HepG2 (cell line): ENCODE results near the gene LAPTM4A. TPM values are rescaled to one million over a fixed set of nuclear protein-coding genes. Genes with fewer than 3 reads are reported as not detected.

Source experiments
- ATRX ChIP-seq: sonication (generic); formaldehyde crosslinking; IDR thresholded peaks from 2 replicates; pipeline ENCODE4 v1.4.0; 2020; ENCODE audit warnings: missing genetic modification reagents, borderline replicate concordance
- HDAC1 ChIP-seq: sonication (generic); formaldehyde crosslinking; IDR thresholded peaks from 2 replicates; pipeline ENCODE4 v1.5.1; 2020; ENCODE audit warnings: mild to moderate bottlenecking, missing genetic modification reagents
- KDM6A ChIP-seq: IDR thresholded peaks from 2 replicates; pipeline ENCODE4 v1.6.1; 2016; ENCODE audit warnings: low read depth
- MAF1 ChIP-seq: sonication (generic); formaldehyde crosslinking; IDR thresholded peaks from 2 replicates; pipeline ENCODE4 v1.5.0; 2020; ENCODE audit warnings: missing genetic modification reagents, borderline replicate concordance
- MYC ChIP-seq: sonication (generic); formaldehyde crosslinking; IDR thresholded peaks from 2 replicates; pipeline ENCODE4 v1.9.0; 2021; ENCODE audit warnings: missing genetic modification reagents, borderline replicate concordance
- MYNN ChIP-seq: sonication (generic); formaldehyde crosslinking; IDR thresholded peaks from 2 replicates; pipeline ENCODE4 v1.4.0; 2020; ENCODE audit warnings: mild to moderate bottlenecking, low read depth, missing genetic modification reagents
- RFX1 ChIP-seq: fragments of 450-650 bp; IDR thresholded peaks from 2 replicates; pipeline ENCODE4 v1.6.1; 2017
- SIN3B ChIP-seq: fragments of 150-350 bp; IDR thresholded peaks from 2 replicates; pipeline ENCODE4 v1.6.1; 2014; ENCODE audit warnings: low read length
- SMAD9 ChIP-seq: sonication (generic); formaldehyde crosslinking; IDR thresholded peaks from 2 replicates; pipeline ENCODE4 v1.5.1; 2020; ENCODE audit warnings: mild to moderate bottlenecking, missing genetic modification reagents
- TBX2 ChIP-seq: sonication (generic); formaldehyde crosslinking; IDR thresholded peaks from 2 replicates; pipeline ENCODE4 v1.5.0; 2020; ENCODE audit warnings: missing genetic modification reagents, mild to moderate bottlenecking, borderline replicate concordance
- TMF1 ChIP-seq: sonication (generic); formaldehyde crosslinking; IDR thresholded peaks from 2 replicates; pipeline ENCODE4 v1.8.1; 2022; ENCODE audit warnings: low read depth, missing genetic modification reagents
- U2AF2 ChIP-seq: fragments of 200-400 bp; formaldehyde crosslinking; IDR thresholded peaks from 2 replicates; pipeline ENCODE4 v1.6.1; 2017; ENCODE audit warnings: low read depth, mild to moderate bottlenecking, low read length
- ZBTB38 ChIP-seq: sonication (generic); formaldehyde crosslinking; IDR thresholded peaks from 2 replicates; pipeline ENCODE4 v1.5.1; 2020; ENCODE audit warnings: mild to moderate bottlenecking, missing genetic modification reagents
- ZFY ChIP-seq: sonication (generic); formaldehyde crosslinking; IDR thresholded peaks from 2 replicates; pipeline ENCODE4 v1.4.0; 2020; ENCODE audit warnings: missing genetic modification reagents
- ZNF333 ChIP-seq: sonication (generic); formaldehyde crosslinking; IDR thresholded peaks from 2 replicates; pipeline ENCODE4 v1.4.0; 2020; ENCODE audit warnings: mild to moderate bottlenecking, missing genetic modification reagents, borderline replicate concordance
- ZNF572 ChIP-seq: sonication (generic); formaldehyde crosslinking; IDR thresholded peaks from 2 replicates; pipeline ENCODE4 v1.5.1; 2020; ENCODE audit warnings: mild to moderate bottlenecking, missing genetic modification reagents
- ZNF674 ChIP-seq: sonication (generic); formaldehyde crosslinking; IDR thresholded peaks from 2 replicates; pipeline ENCODE4 v1.5.0; 2020; ENCODE audit warnings: low read depth, mild to moderate bottlenecking, missing genetic modification reagents
- ZNF737 ChIP-seq: sonication (generic); formaldehyde crosslinking; IDR thresholded peaks from 2 replicates; pipeline ENCODE4 v1.5.0; 2020; ENCODE audit warnings: missing genetic modification reagents, mild to moderate bottlenecking, borderline replicate concordance
- ZNF766 ChIP-seq: sonication (generic); formaldehyde crosslinking; IDR thresholded peaks from 2 replicates; pipeline ENCODE4 v1.5.0; 2020; ENCODE audit warnings: missing genetic modification reagents, borderline replicate concordance
- ZNF768 ChIP-seq: sonication (generic); formaldehyde crosslinking; IDR thresholded peaks from 2 replicates; pipeline ENCODE4 v1.4.0; 2020; ENCODE audit warnings: missing genetic modification reagents
- polyA plus RNA-seq, 8 experiments: library from polyadenylated mRNA; depleted of rRNA in 3 of 8; stranded (reverse) in 7 of 8; unstranded in 1 of 8; fragments of >200 nt; fragmentation: Illumina TruSeq in 4 of 8; extraction: Trizol in 4 of 8; gene quantifications; 2 replicates each; pipeline versions ENCODE4 v1.2.1 to v1.2.3, GENCODE V29; 2011 to 2016; ENCODE audit warnings: low read depth in 4 of 8, missing spikeins in 1 of 8, mixed read lengths in 1 of 8; ENCODE audit not compliant: insufficient read depth in 1 of 8
- total RNA-seq, 5 experiments: library from RNA; depleted of rRNA; stranded (reverse); fragments of >200 nt; fragmentation: Illumina TruSeq; extraction: Trizol; gene quantifications; 2 replicates each; pipeline ENCODE4 v1.2.3, GENCODE V29; 2016; ENCODE audit warnings: low read depth in 1 of 5
- TF ChIP-seq, protein P1 (sequence below): sonication (generic); formaldehyde crosslinking; IDR thresholded peaks from 2 replicates; pipeline ENCODE4 v1.4.0; 2020; ENCODE audit warnings: mild to moderate bottlenecking, missing genetic modification reagents
- TF ChIP-seq, protein P2 (sequence below): sonication (generic); formaldehyde crosslinking; IDR thresholded peaks from 2 replicates; pipeline ENCODE4 v1.5.0; 2020; ENCODE audit warnings: mild to moderate bottlenecking, missing genetic modification reagents, borderline replicate concordance
- TF ChIP-seq, protein P3 (sequence below), 2 experiments: IDR thresholded peaks; 2 replicates each; pipeline ENCODE4 v1.6.1; 2011 to 2012; ENCODE audit warnings: low read length in 2 of 2, borderline replicate concordance in 1 of 2, low read depth in 1 of 2, mild to moderate bottlenecking in 1 of 2, moderate library complexity in 1 of 2

LAPTM4A gene
- total and polyA plus RNA-seq, 2 of the 13 experiments (the other 11 are each of a cell fraction or from before 2014, with no cell fraction given): 116 to 558 TPM

DNA sequence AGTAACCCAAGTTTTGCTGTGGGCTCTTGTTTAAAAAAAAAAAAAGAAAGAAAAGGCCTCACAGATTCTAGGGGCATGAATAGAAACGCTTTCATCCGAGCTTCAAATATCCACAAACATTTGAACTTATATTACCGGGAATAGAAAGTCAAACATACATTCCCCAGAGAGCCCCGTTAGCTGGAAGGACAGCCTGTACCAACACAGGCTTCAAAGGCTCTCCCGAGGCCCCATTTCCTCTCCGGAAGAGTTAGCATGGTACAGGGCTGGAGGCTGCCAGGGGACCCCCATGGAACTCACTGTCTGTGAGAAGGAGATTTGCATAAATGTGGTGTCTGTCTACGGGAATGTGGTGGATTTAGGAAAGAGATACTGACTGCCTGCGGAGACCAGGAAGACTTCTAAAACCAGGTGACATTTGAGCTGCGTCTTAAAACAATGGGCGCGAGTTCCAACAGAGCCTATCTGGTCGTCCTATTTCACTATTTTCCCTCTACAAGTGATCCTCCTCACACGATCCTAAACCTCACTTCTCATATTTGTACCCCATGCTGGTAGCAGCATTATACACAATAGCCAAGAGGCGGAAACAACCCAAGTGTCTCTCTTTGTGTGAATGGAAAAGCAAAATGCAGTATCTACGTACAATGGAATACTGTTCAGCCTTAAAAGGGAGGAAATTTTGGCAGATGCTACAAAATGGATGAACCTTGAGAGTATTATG lies 38.1 kb downstream of the LAPTM4A start (continued):
- TF ChIP-seq, protein P1, sequence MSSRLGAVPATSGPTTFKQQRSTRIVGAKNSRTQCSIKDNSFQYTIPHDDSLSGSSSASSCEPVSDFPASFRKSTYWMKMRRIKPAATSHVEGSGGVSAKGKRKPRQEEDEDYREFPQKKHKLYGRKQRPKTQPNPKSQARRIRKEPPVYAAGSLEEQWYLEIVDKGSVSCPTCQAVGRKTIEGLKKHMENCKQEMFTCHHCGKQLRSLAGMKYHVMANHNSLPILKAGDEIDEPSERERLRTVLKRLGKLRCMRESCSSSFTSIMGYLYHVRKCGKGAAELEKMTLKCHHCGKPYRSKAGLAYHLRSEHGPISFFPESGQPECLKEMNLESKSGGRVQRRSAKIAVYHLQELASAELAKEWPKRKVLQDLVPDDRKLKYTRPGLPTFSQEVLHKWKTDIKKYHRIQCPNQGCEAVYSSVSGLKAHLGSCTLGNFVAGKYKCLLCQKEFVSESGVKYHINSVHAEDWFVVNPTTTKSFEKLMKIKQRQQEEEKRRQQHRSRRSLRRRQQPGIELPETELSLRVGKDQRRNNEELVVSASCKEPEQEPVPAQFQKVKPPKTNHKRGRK (CRISPR knock-in tag): no peak
- TF ChIP-seq MAF1 (no peak), SMAD9 (CRISPR knock-in tag) (peak; percentile 79), TBX2 (CRISPR knock-in tag) (0 out of 2 replicates have a peak, but pooled peaks have one; percentile 41), ZBTB38 (no peak), MYC (CRISPR knock-in tag) (no peak), U2AF2 (no peak), TMF1 (CRISPR knock-in tag) (no peak), ZFY (CRISPR knock-in tag) (no peak), MYNN (CRISPR knock-in tag) (no peak), SIN3B (no peak), KDM6A (CRISPR knock-in tag) (peak; percentile 76), ZNF766 (CRISPR knock-in tag) (no peak), ZNF572 (0 out of 2 replicates have a peak, but pooled peaks have one; percentile 21), ZNF768 (CRISPR knock-in tag) (no peak), HDAC1 (CRISPR knock-in tag) (no peak; the same call in 1 of the 2 replicates), ZNF674 (no peak), ZNF737 (CRISPR knock-in tag) (no peak), ZNF333 (no peak), RFX1 (no peak), ATRX (CRISPR knock-in tag) (no peak)
- TF ChIP-seq, protein P2, sequence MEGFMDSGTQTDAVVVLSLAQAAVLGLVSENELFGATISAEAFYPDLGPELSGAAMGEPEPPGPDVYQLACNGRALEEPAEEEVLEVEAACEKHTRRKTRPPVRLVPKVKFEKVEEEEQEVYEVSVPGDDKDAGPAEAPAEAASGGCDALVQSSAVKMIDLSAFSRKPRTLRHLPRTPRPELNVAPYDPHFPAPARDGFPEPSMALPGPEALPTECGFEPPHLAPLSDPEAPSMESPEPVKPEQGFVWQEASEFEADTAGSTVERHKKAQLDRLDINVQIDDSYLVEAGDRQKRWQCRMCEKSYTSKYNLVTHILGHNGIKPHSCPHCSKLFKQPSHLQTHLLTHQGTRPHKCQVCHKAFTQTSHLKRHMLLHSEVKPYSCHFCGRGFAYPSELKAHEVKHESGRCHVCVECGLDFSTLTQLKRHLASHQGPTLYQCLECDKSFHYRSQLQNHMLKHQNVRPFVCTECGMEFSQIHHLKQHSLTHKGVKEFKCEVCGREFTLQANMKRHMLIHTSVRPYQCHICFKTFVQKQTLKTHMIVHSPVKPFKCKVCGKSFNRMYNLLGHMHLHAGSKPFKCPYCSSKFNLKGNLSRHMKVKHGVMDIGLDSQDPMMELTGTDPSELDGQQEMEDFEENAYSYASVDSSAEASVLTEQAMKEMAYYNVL: no peak
- TF ChIP-seq, protein P3, sequence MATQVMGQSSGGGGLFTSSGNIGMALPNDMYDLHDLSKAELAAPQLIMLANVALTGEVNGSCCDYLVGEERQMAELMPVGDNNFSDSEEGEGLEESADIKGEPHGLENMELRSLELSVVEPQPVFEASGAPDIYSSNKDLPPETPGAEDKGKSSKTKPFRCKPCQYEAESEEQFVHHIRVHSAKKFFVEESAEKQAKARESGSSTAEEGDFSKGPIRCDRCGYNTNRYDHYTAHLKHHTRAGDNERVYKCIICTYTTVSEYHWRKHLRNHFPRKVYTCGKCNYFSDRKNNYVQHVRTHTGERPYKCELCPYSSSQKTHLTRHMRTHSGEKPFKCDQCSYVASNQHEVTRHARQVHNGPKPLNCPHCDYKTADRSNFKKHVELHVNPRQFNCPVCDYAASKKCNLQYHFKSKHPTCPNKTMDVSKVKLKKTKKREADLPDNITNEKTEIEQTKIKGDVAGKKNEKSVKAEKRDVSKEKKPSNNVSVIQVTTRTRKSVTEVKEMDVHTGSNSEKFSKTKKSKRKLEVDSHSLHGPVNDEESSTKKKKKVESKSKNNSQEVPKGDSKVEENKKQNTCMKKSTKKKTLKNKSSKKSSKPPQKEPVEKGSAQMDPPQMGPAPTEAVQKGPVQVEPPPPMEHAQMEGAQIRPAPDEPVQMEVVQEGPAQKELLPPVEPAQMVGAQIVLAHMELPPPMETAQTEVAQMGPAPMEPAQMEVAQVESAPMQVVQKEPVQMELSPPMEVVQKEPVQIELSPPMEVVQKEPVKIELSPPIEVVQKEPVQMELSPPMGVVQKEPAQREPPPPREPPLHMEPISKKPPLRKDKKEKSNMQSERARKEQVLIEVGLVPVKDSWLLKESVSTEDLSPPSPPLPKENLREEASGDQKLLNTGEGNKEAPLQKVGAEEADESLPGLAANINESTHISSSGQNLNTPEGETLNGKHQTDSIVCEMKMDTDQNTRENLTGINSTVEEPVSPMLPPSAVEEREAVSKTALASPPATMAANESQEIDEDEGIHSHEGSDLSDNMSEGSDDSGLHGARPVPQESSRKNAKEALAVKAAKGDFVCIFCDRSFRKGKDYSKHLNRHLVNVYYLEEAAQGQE (IDR thresholded peaks at IDR 0.05; ENCODE audit: borderline replicate concordance in 1 of 2, low read depth in 1 of 2, low read length in 2 of 2): no peak
